RPMI8226 (cell line): ENCODE data around the gene TRIM44.
A peak's percentile ranks its signal among the peaks of the same experiment; 100 is the strongest.
"Not testable (repeated sequence)": the region's sequence is repeated elsewhere in the genome, so short reads cannot be mapped to it uniquely, and the experiment has no call there.

Experiments used
- DNase-seq: peaks from one replicate; pipeline ENCODE4 v3.0.0-alpha.2; 2015

The TRIM44 gene

DNA sequence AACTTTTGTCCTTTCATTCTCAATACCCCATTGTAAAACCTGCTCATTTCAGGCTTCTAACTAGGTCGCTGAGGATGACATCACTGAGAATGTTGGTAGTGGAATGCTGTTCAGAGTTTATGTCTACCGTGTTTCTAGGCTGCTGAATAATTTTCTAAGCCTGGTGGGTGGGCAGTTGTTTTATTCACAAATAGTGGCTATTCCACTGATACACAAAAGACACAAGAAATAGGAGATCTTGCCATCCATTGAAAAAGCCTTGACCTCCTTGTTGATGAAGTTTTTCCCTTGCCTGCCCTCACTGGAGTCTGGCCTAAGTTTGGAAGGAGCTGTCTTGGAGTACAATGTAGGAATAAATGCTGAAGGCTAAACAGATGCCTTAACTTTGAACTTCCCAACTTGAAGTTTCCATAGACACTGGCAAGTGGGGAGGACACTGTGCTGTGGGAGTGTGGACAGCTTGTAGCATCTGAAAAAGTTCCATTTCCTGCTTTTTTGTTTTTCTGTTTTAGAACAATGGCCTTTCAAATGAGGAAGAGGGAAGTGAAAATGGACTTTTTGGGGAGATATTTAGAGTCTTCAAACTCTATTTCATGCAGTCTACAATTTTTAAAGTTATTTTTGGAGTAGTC is 59.2 kb downstream of the TRIM44 start:
- DNase-seq, result peak; percentile 8

- DNase-seq, result no peak
Observed at GRCh38 chr11:35722641-35723040, 60.1 kb downstream of the TRIM44 start.

DNA sequence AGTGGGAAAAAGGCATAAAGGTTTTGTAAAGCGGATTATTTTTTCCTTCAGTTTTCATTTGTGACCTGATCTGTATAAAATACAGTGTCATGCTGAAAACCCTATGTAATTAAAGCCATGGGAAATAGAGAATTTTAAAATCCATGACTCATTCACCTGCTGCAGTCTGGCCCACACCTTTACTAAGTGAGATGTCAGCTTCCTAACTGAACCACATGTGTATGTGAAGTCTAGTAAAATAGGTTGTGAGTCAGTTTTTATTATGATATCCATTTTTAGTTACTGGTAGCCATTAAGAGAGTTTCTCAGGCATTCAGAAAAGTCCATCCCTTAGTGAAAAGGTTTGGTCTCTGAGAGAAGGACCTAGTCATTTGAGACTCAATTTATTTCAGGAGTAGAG is 60.9 kb downstream of the TRIM44 start:
- no peak for DNase-seq

DNA sequence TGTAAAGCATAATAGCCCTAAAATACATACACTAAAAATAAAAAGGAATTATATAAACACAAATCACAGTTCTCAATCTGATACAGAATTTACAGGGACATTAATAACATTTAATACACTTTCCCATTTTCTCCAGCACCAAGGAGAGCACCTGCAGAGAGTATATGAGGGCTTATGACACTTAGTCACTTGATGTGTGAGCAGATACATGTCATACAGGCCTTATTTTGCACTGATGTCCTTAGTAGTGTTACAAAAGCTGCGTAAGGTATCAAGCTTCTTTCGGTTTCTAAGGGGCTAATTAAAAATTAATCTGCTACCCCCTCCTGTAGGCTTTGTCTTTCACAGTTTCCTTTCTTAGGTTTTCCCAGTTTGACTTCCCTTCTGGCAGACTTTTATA is 61.3 kb downstream of the TRIM44 start:
- DNase-seq, result no peak

GRCh38 chr11:35725885-35726284 is 63.3 kb downstream of the TRIM44 start:
- DNase-seq, result no peak

DNA sequence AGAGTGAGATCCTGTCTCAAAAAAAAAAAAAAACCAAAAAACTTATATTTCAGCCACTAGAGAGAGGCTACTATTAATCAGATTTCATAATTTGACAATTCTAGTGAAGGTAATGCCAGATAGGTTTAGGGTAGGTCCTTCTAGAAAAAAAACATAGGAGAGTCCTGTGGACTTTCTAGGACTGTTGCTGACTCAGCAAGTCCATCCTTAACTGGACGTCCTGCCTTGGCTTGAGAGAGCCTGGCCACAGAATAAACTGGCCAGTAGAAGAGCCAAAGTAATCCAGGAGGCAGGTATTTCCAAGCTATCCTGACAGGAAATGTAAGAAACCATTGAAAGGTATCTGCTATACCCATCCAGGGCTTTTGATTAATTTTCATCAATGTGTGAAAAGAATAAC is 64.6 kb downstream of the TRIM44 start:
- no peak for DNase-seq

DNA sequence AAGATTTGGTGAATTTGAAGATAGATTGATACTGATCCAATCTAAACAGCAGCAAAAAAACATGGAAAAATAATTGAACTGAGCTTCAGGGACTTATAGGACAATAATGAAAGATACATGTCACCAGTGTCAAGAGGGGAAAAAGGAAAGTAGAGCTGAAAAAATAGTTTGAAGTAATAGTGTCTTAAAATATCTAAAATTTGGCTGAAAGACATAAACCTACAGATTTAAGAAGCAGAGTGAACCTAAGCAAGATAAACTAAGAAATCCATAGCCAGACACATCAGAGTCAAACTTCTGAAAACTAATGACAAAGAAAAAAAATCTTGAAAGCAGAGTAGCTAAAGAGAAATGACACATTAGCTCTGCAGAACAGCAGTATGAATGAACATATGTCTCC is 67.7 kb downstream of the TRIM44 start:
- no peak for DNase-seq

DNA sequence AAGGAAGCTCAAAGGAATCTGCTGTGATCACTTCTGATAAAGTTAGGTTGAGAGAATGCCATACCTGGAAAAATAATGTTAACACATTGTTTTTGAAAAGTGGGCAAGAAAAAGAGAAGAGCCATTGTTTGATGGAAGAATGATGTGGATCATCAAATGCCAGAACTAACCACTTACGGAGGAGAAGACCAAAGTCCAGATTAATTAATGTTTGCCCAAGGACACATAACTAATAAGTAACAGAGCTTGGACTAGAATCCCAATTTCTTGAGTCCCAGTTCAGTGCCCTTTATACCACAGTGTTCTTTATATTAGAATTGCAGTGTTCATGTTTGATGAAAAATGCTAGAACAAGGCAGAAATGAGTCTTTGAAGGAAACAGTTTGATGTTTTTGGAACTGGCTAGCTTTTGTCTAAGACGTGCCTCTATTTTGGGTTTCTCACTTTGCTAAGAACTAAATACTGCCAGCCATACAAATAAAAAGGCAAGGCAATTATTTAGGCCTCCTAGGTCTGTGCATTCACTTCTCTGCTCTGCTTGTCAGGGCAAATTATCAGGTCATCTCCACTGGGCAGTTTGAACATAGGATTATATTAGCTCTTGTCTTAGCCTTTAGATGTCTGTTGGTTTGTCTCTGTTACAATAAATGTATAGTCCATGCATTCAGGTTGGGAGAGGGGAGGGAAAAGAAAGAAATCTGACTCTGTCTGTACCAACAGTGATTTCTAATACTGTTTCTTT is 72.3 kb downstream of the TRIM44 start:
- no peak for DNase-seq

GRCh38 chr11:35735411-35735810 is 72.8 kb downstream of the TRIM44 start:
- DNase-seq, result no peak

DNA sequence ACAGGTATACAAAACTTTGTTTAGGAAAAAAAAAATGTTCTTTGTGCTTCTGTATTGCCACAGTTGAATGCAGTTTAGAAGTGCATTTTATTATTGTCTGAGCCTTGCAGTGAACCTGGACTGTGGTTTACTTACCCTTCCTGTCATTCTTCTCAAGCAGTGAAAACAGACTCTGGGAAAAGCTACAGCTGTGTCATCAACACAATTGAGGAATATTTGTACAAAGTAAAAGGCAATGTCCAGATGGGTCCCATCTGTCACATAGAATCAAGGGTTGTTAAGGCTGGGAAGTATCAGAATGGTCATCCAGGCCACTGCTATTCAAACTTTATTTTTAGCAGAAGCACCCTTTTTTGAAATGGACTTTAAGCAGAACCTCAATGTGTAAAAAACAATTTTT is 73.3 kb downstream of the TRIM44 start:
- no peak for DNase-seq

DNA sequence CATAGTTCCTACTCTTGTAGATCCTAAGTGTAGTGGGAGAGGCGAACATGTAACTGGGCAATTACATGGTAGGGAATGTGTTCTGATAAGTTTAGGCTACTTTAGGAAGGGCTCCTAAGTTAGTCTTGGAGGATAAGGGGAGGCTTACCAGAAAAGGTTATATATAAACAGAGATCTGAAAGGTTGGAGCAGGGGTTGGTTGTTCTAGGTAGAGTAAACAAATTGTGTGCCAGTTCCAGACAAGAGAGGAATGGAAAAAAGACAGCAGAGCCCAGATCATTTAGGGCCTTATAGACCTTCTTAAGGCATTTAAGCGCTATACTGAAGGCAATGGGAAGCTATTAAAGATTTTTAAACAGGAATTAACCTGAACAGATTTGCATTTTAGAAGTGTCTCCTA is 74.4 kb downstream of the TRIM44 start:
- DNase-seq, result no peak

DNA sequence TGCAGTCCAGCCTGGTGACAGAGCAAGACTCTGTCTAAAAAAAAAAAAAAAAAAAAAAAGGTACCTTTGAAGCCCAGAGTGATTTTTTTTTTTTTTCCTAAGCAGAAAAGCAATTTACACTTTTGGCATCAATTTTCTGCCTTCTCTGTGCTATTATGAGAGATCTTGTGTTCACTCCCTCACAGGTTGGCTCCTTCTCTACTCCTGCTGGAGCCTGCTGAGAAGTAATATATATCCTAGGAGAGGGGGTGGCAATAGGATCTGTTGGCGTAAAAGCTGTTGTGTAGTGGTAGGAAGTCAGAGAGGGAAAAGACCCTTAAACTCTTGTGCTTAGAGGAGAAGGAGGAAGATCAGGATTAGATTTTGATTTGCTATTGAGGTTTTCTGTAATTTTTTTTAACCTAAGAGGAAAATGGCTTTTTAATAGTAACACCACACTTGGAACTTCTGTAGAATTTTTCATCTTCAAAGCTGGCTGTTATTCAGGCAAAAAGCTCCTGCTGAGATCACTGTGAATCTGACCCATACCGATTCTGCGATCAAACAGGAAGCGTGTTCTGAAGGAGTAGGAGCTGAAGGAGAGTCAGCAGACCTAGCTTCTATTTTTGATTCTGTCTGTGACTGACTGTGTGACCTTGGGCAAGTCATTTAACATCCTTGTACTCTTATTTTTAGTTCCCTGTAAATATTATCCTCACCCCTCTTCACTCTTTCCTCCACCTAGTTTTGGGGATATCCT is 77.7 kb downstream of the TRIM44 start:
- DNase-seq, result no peak

DNA sequence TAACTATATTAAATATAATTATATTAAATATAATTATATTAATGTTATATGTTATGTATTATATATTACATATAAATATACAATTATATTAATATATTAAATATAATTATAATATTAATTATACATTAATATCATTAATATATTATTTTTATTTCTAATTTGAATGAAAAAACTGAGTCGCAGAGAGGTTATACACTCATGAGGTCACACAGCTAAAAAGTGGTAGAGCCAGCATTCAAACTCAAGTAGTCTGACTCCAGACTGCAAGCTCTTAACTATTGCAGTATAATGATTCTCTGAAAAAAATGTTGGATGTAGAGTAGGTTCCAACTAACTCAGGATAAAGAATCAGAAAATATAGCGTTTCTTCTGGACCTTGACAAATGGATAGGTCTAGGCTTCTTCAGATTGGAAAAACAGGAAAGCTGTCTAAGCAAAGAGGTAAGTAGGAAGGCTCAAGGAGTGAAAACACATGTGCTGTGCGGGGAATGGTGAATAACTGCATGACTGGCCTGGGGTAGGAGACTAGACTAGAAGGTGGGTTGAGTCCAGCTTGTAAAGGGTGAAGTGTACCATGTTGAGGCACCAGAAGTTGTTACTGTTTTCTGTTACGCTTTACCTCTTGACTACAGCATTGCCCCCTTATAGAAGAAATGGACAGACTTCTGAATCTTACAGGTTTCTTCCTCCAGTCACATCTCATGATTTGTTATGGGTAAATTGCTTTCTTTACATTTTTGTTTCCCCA is 80.3 kb downstream of the TRIM44 start:
- DNase-seq, result no peak

GRCh38 chr11:35746356-35747153 is 84.0 kb downstream of the TRIM44 start:
- no peak for DNase-seq

DNA sequence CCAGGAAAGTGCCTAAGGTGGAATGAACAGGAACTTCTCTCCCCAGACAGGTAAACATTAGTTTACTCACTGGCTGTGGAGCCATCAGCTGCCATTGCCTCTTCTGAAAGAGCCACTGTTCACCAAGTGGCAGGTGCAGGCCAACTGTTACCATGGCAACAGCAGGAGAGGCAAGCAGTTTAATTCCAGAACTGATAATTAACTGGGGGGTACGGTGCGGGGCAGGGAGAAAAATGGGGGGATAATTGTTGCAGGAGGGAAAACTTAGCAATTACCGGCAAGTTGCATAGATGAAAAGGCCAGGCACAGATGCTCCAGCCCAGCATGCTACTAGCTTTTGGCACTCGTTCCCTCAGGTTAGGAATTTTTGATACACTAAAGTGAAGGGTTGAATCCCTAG is 85.1 kb downstream of the TRIM44 start:
- DNase-seq, result no peak

DNA sequence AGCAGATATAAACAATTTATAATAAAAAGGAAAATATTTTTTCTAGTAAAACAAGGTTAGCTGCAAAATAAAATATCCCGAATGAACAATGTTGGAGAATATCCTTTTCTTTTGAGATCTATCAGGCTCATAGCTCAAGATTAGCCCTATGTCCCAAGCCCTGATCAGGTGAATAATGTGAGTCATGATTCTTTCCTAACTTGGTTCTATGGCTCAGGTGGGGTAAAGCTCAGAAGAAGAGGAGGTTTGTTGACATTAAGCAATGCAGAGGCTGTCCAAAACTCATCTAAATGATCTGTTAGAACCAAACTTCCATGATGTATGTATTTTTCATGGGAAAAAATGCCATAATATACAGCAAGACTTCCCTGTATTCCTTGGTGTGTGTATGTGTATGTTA is 86.1 kb downstream of the TRIM44 start:
- no peak for DNase-seq

GRCh38 chr11:35750315-35750714 is 87.7 kb downstream of the TRIM44 start:
- DNase-seq, result no peak

GRCh38 chr11:35750981-35751663 is 88.5 kb downstream of the TRIM44 start:
- no peak for DNase-seq

DNA sequence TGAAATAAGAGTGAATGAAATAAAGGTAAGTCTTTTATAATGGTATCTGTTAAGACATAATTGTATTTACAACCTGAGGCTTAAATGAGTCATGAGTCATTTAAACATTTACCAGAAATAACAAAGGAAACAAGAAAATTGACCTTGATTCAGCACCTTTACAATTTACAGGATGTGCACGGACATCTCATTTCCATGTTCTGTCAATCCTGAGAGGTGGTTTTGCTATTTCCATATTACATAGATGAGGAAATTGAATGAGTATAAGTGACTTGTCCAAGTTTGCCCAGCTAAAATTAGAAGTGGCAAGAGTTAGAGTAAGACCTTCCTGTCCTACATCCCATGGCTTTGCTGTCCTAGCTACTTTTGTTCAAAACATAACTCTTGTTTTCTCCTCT is 89.1 kb downstream of the TRIM44 start:
- no peak for DNase-seq

DNA sequence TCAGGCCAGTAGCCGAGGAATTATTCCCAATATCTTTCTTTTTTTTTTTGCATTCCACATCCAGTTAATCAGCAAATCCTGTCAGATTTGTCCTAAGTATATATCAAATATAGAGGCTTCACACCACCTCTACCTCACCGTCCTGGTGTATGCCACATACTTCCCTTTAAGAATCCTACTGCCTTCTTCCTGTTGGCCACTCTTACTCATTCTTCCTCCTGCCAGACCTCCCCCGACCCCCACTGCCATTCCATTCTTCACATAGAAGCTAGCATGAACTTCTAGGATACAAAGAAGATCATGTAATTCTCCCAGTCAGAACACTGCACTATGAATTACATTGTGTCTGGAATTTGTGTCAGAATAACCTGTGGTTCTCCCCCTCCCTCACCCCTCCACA is 89.5 kb downstream of the TRIM44 start:
- DNase-seq, result no peak

GRCh38 chr11:35753573-35753972 is 91.0 kb downstream of the TRIM44 start:
- DNase-seq, result not testable (repeated sequence)

GRCh38 chr11:35759951-35760350 is 97.4 kb downstream of the TRIM44 start:
- not testable (repeated sequence) for DNase-seq
